Kidney glomerular epithelial cell (primary cell): ENCODE data around the gene GNA12.

Source experiments
- DNase-seq: peaks from one replicate; lab custom pipeline; 2025; lab: John Stamatoyannopoulos, UW

The GNA12 gene

GRCh38 chr7:2777898-2778535 is 66.1 kb downstream of the GNA12 start:
- no peak for DNase-seq

DNA sequence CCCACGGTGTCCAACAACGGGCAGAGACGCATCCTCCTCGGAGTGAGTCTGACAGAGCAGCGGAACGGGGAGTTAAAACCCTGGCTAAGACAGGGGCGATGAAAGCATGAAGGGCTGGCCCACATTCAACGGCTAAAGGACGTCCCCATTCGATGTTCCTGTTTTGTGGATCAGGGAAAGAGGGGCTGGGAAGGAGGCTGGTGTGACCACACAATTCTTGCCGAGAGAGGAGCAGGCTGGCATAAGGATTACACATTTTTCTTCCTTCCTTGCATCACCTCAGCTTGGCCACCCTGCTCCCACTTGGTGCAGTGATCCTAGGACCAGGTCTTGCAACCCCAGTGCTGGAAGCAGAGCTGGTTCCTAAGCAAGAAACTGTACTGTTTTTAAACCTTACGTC is 67.7 kb downstream of the GNA12 start:
- DNase-seq, result no peak

GRCh38 chr7:2775785-2776184 is 68.3 kb downstream of the GNA12 start:
- no peak for DNase-seq

- no peak for DNase-seq
These were observed 68.7 kb downstream of the GNA12 start for GRCh38 chr7:2775376-2775775.

- no peak for DNase-seq
These were observed 69.2 kb downstream of the GNA12 start for GRCh38 chr7:2774935-2775334.

- no peak for DNase-seq
These were observed 69.8 kb downstream of the GNA12 start for GRCh38 chr7:2774280-2774679.

DNA sequence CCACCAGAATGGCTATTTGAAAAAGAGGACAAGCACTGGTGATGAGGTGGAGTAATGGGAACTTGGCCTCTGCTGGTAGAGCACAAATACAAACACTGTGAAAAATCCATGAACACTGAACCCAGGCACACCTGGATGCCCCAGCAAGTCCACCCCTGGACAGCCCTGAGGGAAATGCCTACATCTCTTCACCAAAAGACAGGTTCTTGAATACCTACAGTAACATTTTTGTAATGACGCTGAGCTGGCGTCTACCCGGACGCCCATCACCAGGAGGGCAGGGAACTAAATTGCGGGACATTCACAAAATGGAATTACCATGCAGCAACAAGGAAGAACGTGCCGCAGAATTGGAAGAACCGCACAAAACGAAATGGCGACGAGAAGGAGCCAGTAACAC is 70.5 kb downstream of the GNA12 start:
- DNase-seq, result no peak

- no peak for DNase-seq
These were observed 72.8 kb downstream of the GNA12 start for GRCh38 chr7:2771274-2771731.

DNA sequence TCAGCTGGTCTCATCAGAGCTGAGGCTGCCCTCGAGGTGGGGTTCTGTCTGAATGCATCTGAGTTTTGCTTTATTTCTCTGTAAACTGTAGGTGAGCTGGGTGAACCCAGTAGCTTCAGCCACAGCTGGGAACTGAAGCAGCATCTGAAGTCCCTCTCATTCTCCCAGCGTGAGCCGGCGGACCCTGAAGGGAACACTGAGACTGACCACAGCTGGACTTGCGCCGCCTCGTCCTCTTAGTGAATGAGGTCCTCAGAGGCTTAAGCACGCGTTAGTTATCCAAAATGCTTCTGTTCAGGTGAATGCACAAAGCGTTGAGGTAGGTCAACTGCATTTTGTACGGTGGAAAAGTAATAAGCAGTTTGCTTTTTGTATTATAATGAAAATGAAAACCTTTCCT is 79.5 kb downstream of the GNA12 start:
- DNase-seq, result no peak

DNA sequence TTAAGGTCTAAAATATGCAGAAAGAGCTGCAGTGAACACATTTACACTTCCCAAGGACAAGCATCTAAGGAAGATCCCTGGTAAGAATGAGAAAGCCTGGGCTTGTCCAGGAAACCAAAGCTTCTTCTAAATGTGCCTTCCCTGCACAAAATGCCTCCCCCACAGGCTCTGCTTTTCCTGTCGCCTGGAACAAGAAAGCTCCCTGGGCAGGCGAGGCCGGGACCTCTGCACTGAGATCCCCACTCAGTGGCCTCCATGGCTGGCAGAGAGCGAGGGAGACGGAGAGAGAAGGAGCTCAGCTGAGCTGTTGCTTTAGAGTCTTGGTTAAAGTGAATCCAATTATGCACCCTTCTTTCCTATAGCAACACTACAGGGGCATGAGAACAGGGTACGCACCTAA is 80.5 kb downstream of the GNA12 start:
- no peak for DNase-seq

GRCh38 chr7:2761801-2762497 is 82.2 kb downstream of the GNA12 start:
- no peak for DNase-seq

- no peak for DNase-seq
These were observed 82.9 kb downstream of the GNA12 start for GRCh38 chr7:2761131-2761624.

DNA sequence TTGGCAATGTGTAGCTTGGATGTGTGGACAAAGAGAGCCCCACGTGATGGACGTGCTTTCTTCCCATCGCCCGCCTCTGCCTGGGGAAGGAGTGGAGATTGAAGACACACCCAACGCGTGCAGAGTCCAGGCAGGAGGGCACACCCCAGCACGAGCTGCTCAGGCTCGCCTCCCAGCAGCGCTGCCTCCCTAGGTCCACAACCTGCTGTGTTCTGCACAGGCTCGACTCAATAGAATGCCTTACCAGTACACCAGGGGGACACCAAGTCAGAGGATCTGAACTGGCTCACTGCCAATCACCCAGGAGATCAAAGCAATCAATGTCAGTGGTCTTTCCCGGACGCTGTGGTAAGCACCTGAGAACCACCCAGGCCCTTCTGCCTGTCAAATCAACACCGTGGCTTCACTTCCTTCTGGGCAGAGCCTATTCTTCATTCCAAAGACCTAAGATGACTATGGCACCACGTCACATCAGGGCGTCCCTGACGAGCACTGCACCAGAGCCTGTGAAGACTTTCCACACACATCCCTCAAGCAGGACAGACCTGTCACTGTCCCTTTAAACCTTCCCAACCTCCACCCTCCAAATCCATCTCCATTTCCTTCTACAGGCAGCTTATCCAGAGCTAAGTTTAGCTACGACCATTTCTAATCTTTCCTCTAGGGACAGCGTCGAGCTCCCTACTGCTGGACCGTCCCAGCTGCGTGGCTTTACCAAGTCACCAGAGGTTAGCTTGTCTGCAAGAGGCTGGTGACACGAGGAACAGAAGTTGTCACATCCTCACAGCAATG is 83.8 kb downstream of the GNA12 start:
- DNase-seq, result peak; percentile 4

- DNase-seq, result no peak
These were observed 84.4 kb downstream of the GNA12 start for GRCh38 chr7:2759736-2760097.

GRCh38 chr7:2758673-2759616 is 85.2 kb downstream of the GNA12 start:
- DNase-seq, result no peak

- peak; percentile 95 for DNase-seq
These were observed 86.0 kb downstream of the GNA12 start for GRCh38 chr7:2757904-2758672.

DNA sequence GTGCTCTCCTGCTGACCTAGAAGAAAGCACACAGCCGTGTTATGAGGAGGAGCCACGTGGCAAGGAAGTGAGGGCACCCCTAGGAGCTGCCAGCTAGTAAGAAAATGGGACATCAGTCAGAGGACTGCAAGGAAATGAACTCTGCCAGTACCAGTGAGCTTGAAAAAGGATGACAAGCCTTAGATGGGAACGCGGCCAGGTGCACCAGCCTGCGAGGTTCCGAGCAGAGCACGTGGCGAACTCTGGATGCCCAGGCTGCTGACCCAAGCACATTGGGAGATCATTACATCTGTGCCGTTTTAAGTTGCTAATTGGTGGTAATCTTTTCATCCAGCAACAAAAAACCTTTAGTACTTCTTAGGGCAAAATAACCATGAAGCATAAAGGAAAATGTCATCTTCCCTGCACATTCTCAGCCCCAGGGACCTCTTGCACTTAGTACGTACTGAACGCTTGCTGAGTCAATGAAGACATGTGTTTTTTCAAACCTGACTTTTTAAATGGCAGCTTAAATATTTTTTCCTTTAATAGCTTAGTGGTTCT is 86.7 kb downstream of the GNA12 start:
- DNase-seq, result peak; percentile 75

- no peak for DNase-seq
These were observed 88.6 kb downstream of the GNA12 start for GRCh38 chr7:2755531-2755930.

DNA sequence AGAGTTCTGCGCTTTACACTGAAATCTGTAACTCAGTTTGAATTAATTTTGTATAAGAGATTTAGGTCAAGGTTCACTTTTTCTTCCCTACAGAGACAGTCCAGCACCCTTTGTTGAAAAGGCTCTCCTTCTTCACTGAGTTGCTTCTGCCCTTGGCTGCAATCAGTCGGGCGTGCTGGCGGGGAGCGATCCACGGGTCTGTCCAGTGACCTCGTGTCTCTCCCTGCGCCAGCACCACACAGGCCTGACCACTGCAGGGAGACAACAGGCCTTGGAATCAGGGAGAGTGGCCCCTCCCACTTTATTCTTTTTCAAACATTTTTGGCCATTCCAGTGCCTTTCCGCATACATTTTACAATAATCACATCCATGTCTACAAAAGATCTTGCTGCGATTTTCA is 89.2 kb downstream of the GNA12 start:
- no peak for DNase-seq

- DNase-seq, result no peak
These were observed 90.0 kb downstream of the GNA12 start for GRCh38 chr7:2754086-2754485.

GRCh38 chr7:2753148-2753547 is 91.0 kb downstream of the GNA12 start:
- DNase-seq, result no peak
